SK-MEL-5 (cell line): ENCODE measurements around the gene SNU13. TPM values are rescaled to one million over a fixed set of nuclear protein-coding genes. Genes with fewer than 3 reads are reported as not detected.

ENCODE experiments used
- small RNA-seq, 2 experiments: library from RNA; depleted of rRNA; stranded (forward); fragments of <200 nt; gene quantifications; one replicate each; pipeline ENCODE3, GENCODE V24; 2014
- total RNA-seq: library from RNA; depleted of rRNA; stranded (reverse); fragments of >200 nt; shearing (Covaris generic); gene quantifications from 2 replicates; pipeline ENCODE4 v1.2.3, GENCODE V29; 2014; rRNA removed

The SNU13 gene
- total RNA-seq, 1 experiment from 2014 or later, result 254 TPM

Small RNA genes within 50 kb of the gene (small RNA-seq; reads per million reads assigned to genes)
- gene HMGN2P10, result 0 reads per million in 2 experiments
- 0 reads per million in 2 experiments for gene RF00019
- 0 reads per million in 2 experiments for gene RNU6-476P
- 0 to 0.05 reads per million in 2 experiments for gene RNU6ATAC22P

Other genes with a start within 250 kb of the SNU13 start
- 19.9 and 23.4 TPM in 2 replicates for gene TOB2, start 242.1 kb downstream of the SNU13 start, total RNA-seq
- gene PHF5A, start 220.2 kb downstream of the SNU13 start, total RNA-seq, result 116 and 124 TPM in 2 replicates
- gene ACO2, start 219.8 kb downstream of the SNU13 start, total RNA-seq, result 128 and 133 TPM in 2 replicates
- gene POLR3H, start 144.4 kb downstream of the SNU13 start, total RNA-seq, result 20.0 and 23.9 TPM in 2 replicates
- not detected in 2 replicates for gene CSDC2, start 127.9 kb downstream of the SNU13 start, total RNA-seq
- 8.2 and 9.0 TPM in 2 replicates for gene PMM1, start 99.0 kb downstream of the SNU13 start, total RNA-seq
- gene DESI1, start 67.8 kb downstream of the SNU13 start, total RNA-seq, result 28.2 and 45.4 TPM in 2 replicates
- 537 and 584 TPM in 2 replicates for gene XRCC6, start 67.6 kb downstream of the SNU13 start, total RNA-seq
- 0.13 TPM in 1 of 2 replicates, not detected in the other for gene MEI1, start 10.6 kb upstream of the SNU13 start, total RNA-seq
- 6.5 and 8.8 TPM in 2 replicates for gene CCDC134, start 111.8 kb upstream of the SNU13 start, total RNA-seq
- 61.7 and 64.4 TPM in 2 replicates for gene SREBF2, start 144.2 kb upstream of the SNU13 start, total RNA-seq
- gene SHISA8, start 226.2 kb upstream of the SNU13 start, total RNA-seq, result not detected in 2 replicates
- gene TNFRSF13C, start 237.9 kb upstream of the SNU13 start, total RNA-seq, result 0.11 and 0.19 TPM in 2 replicates